Vagina (tissue), 2 donors: Measurements from ENCODE around the gene TRAPPC5. TPM values are rescaled to one million over a fixed set of nuclear protein-coding genes. Genes with fewer than 3 reads are reported as not detected.

Experiments
- DNase-seq, 2 donors: peaks; one replicate each; pipeline ENCODE4 v3.0.0-alpha.2; 2017; ENCODE audit errors: extremely low spot score in 2 of 2
- H3K27ac ChIP-seq: fragments of 200-600 bp; sonication (generic); one replicate; pipeline ENCODE4 v1.5.1; 2019
- H3K27me3 ChIP-seq: fragments of 200-600 bp; sonication (generic); one replicate; pipeline ENCODE4 v1.5.1; 2019
- H3K36me3 ChIP-seq, 2 donors: fragments of 200-600 bp; sonication (generic); one replicate each; pipeline ENCODE4 v1.5.1; 2017 to 2019
- H3K4me1 ChIP-seq: fragments of 200-600 bp; sonication (generic); one replicate; pipeline ENCODE4 v1.5.1; 2019
- H3K4me3 ChIP-seq, 2 donors: fragments of 200-600 bp; sonication (generic); 1 replicate in 1 of 2; 2 replicates in 1 of 2; pipeline ENCODE4 v1.5.1; 2016 to 2019
- H3K9me3 ChIP-seq: fragments of 200-600 bp; sonication (generic); one replicate; pipeline ENCODE4 v1.5.1; 2019
- POLR2A ChIP-seq, 2 donors: fragments of 450-650 bp; IDR thresholded peaks; one replicate each; pipeline ENCODE4 v1.6.1; 2017; ENCODE audit warnings: antibody characterized with exemption in 2 of 2, mild to moderate bottlenecking in 2 of 2, moderate library complexity in 2 of 2
- POLR2AphosphoS5 ChIP-seq, 2 donors: sonication (generic); formaldehyde crosslinking; IDR thresholded peaks; one replicate each; pipeline ENCODE4 v1.9.0; 2017; ENCODE audit warnings: antibody characterized with exemption in 2 of 2, mild to moderate bottlenecking in 2 of 2, low read depth in 1 of 2; ENCODE audit not compliant: insufficient read depth in 1 of 2
- intact Hi-C: fragments of 100-400 bp; cut with DNase I; formaldehyde crosslinking; loops from one replicate; pipeline ENCODE4 v1.15.1; 2023
- total RNA-seq: library from RNA; depleted of rRNA; stranded (reverse); fragments of >200 nt; gene quantifications from one replicate; pipeline ENCODE4 v1.2.3, GENCODE V29; 2016
- TF ChIP-seq, protein P1 (sequence below), 3 experiments: fragments of 450-650 bp in 2 of 3; fragments of 200-600 bp in 1 of 3; sonication (generic) in 1 of 3; IDR thresholded peaks; one replicate each; pipeline ENCODE4 v1.5.1; 2017 to 2019; ENCODE audit warnings: antibody characterized with exemption in 3 of 3, mild to moderate bottlenecking in 2 of 3, moderate library complexity in 2 of 3

The TRAPPC5 gene
- total RNA-seq, 1 donor from 2014 or later, result 87.2 TPM

DNA sequence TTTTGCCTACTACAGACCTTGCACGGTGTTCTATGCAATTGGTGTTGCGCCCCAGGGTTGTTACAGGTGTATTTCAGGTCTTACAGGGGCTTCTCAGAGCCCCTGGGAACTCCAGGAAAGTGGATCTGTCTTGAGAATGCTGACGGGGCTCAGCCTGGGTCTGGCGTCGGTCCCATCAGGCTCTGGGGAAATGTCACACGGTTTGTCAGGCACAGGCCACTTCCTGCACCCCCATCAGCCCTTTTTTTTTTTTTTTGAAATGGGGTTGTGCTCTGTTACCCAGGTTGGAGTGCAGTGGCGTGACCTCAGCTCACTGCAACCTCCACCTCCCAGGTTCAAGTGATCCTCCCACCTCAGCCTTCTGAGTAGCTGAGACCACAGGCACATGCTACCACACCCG lies 38.0 kb downstream of the TRAPPC5 start:
- no peak overlapping the region for H3K27ac ChIP-seq
- H3K9me3 ChIP-seq, result no peaks in the 10 kb centered on the region
- intact Hi-C loops, result no loop called here
- DNase-seq, result no peak
- no peak overlapping the region for H3K4me3 ChIP-seq
- TF ChIP-seq POLR2A (IDR thresholded peaks at IDR 0.05) (no peak), POLR2AphosphoS5 (IDR thresholded peaks at IDR 0.05; ENCODE audit: insufficient read depth in 1 of 2, low read depth in 1 of 2) (no peak)
- TF ChIP-seq, protein P1, sequence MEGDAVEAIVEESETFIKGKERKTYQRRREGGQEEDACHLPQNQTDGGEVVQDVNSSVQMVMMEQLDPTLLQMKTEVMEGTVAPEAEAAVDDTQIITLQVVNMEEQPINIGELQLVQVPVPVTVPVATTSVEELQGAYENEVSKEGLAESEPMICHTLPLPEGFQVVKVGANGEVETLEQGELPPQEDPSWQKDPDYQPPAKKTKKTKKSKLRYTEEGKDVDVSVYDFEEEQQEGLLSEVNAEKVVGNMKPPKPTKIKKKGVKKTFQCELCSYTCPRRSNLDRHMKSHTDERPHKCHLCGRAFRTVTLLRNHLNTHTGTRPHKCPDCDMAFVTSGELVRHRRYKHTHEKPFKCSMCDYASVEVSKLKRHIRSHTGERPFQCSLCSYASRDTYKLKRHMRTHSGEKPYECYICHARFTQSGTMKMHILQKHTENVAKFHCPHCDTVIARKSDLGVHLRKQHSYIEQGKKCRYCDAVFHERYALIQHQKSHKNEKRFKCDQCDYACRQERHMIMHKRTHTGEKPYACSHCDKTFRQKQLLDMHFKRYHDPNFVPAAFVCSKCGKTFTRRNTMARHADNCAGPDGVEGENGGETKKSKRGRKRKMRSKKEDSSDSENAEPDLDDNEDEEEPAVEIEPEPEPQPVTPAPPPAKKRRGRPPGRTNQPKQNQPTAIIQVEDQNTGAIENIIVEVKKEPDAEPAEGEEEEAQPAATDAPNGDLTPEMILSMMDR (IDR thresholded peaks at IDR 0.05), result no peak
- no peaks in the 10 kb centered on the region for H3K36me3 ChIP-seq
- no peaks in the 10 kb centered on the region for H3K4me1 ChIP-seq
- no peaks in the 10 kb centered on the region for H3K27me3 ChIP-seq

DNA sequence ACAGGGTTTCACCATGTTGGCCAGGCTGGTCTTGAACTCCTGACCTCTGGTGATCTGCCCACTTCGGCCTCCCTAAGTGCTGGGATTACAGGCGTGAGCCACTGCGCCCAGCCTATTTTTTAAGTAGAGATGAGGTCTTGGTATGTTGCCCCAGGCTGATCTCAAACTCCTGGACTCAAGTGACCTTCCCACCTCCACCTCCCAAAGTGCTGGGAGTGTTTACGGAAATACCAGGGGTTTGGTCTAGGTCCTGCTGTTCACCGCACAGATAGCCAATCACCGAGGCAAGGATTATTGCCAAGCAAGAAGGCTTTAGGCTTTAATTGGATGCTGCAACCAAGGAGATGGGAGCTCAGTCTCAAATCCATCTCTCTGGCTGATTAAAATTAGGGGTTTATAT lies 39.7 kb downstream of the TRAPPC5 start:
- Histone ChIP-seq H3K36me3 (no peaks in the 10 kb centered on the region), H3K4me1 (no peaks in the 10 kb centered on the region), H3K9me3 (no peaks in the 10 kb centered on the region), H3K4me3 (no peak overlapping the region), H3K27ac (no peak overlapping the region), H3K27me3 (no peaks in the 10 kb centered on the region)
- intact Hi-C loops, result no loop called here
- no peak for DNase-seq
- TF ChIP-seq, protein P1 (IDR thresholded peaks at IDR 0.05), result no peak
- TF ChIP-seq POLR2A (IDR thresholded peaks at IDR 0.05), result no peak

DNA sequence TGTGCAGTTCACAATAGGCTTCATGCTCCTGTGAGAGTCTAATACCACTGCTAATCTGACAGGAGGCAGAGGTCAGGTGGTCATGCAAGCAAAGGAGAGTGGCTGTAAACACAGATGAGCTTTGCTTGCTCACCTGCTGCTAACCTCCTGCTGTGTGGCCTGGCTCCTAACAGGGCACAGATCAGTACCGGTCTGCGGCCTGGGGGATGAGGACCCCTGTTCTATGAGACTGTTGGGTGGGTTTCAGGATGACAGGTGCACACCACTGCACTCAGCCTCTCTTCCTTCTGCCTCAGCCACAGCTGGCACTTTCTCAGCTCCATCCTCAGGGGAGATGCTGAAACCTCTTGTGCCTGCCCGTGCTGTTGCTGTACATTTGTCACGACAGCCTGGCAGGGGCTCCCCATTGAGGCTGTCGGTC lies 41.6 kb downstream of the TRAPPC5 start:
- TF ChIP-seq POLR2AphosphoS5 (IDR thresholded peaks at IDR 0.05; ENCODE audit: insufficient read depth in 1 of 2, low read depth in 1 of 2) (no peak), POLR2A (IDR thresholded peaks at IDR 0.05) (no peak)
- TF ChIP-seq, protein P1 (IDR thresholded peaks at IDR 0.05), result no peak
- Histone ChIP-seq H3K9me3 (no peaks in the 10 kb centered on the region), H3K36me3 (no peaks in the 10 kb centered on the region), H3K4me3 (no peak overlapping the region), H3K27me3 (no peaks in the 10 kb centered on the region), H3K4me1 (no peaks in the 10 kb centered on the region), H3K27ac (no peak overlapping the region)
- intact Hi-C loops, result no loop called here
- no peak for DNase-seq

DNA sequence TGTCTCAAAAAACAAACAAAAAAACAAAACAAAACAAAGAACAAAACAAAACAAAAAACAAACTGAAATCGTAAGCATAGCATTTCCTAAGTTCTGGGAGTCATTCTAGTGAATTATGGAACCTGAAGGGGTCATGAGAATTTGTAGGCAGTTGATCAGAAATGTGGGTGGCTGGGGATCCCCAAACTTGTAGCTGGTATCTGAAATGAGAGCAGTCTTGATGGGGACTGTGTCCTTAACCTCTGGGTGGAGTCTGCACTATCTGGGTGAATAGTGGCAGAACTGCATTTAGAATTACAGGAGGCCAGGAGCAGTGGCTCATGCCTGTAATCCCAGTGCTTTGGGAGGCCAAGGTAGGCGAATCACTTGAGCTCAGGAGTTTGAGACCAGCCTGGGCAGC lies 45.2 kb downstream of the TRAPPC5 start:
- intact Hi-C loops, result no loop called here
- DNase-seq, result no peak
- TF ChIP-seq POLR2AphosphoS5 (IDR thresholded peaks at IDR 0.05; ENCODE audit: insufficient read depth in 1 of 2, low read depth in 1 of 2), result no peak
- TF ChIP-seq, protein P1 (IDR thresholded peaks at IDR 0.05), result no peak
- no peak for TF ChIP-seq POLR2A (IDR thresholded peaks at IDR 0.05)
- no peak overlapping the region for H3K27ac ChIP-seq
- H3K9me3 ChIP-seq, result no peaks in the 10 kb centered on the region
- H3K36me3 ChIP-seq, result no peaks in the 10 kb centered on the region
- peaks cover 7% of the 10 kb centered on the region for H3K27me3 ChIP-seq
- no peak overlapping the region for H3K4me3 ChIP-seq
- no peaks in the 10 kb centered on the region for H3K4me1 ChIP-seq

DNA sequence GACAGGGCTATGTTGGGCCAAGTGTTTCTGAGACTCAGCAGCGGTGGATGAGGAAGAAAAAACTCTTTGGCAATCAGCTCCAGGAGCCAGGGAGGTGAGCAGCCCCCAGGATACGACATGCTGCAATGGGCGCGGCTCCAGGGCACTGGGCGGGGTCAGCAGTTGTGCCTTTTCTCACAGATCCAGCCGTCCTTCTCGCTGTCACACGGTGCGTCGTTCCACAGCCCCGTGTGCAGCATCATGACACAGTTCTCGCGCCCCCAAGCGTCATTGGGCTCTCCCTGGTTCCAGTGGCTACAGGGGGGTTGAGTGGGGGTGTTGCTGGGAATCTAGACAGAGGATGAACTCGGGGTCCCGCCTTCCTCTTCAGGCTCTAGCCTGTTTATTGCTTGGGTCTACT lies 48.6 kb downstream of the TRAPPC5 start:
- TF ChIP-seq POLR2AphosphoS5 (IDR thresholded peaks at IDR 0.05; ENCODE audit: insufficient read depth in 1 of 2, low read depth in 1 of 2), result no peak
- TF ChIP-seq, protein P1 (IDR thresholded peaks at IDR 0.05), result no peak
- TF ChIP-seq POLR2A (IDR thresholded peaks at IDR 0.05), result no peak
- intact Hi-C loops, result no loop called here
- DNase-seq, result no peak
- Histone ChIP-seq H3K36me3 (no peaks in the 10 kb centered on the region), H3K27me3 (peaks cover 7% of the 10 kb centered on the region), H3K4me1 (no peaks in the 10 kb centered on the region), H3K9me3 (no peaks in the 10 kb centered on the region), H3K27ac (no peak overlapping the region), H3K4me3 (no peak overlapping the region)
